Upper lobe of right lung (tissue), 1 donor: ENCODE measurements around the gene CALM1. TPM values are rescaled to one million over a fixed set of nuclear protein-coding genes. Genes with fewer than 3 reads are reported as not detected.

Source experiments
- ATAC-seq: fragments of 200-7000 bp; cut with Tn5 transposase; one replicate; pipeline ENCODE4 v1.9.1; 2020; ENCODE audit warnings: mild to moderate bottlenecking, moderate library complexity
- DNase-seq: peaks from one replicate; pipeline ENCODE4 v3.0.0-alpha.2; 2020
- H3K27ac ChIP-seq: fragments of 200-600 bp; one replicate; pipeline ENCODE4 v1.8.0; 2022
- H3K27me3 ChIP-seq: fragments of 200-600 bp; one replicate; pipeline ENCODE4 v1.8.0; 2022; ENCODE audit warnings: mild to moderate bottlenecking
- H3K36me3 ChIP-seq: fragments of 200-600 bp; one replicate; pipeline ENCODE4 v1.8.0; 2022
- H3K4me1 ChIP-seq: fragments of 200-600 bp; one replicate; pipeline ENCODE4 v1.8.0; 2022
- H3K4me3 ChIP-seq: fragments of 200-600 bp; one replicate; pipeline ENCODE4 v1.8.0; 2022; ENCODE audit warnings: mild to moderate bottlenecking
- H3K9me3 ChIP-seq: fragments of 200-600 bp; one replicate; pipeline ENCODE4 v1.8.0; 2022
- intact Hi-C: fragments of 100-400 bp; cut with DNase I; formaldehyde crosslinking; loops from one replicate; pipeline ENCODE4 v1.11.0; 2022
- total RNA-seq: library from RNA; stranded (reverse); fragmentation: NEBNext Ultra II Directional; extraction: Animal tissue kit (Norgen Biotek cat#: 25700); gene quantifications from one replicate; pipeline ENCODE4 v1.2.1, GENCODE V29; 2021
- TF ChIP-seq, protein P1 (sequence below): fragments of 200-600 bp; IDR thresholded peaks from one replicate; pipeline ENCODE4 v1.8.0; 2022; ENCODE audit warnings: antibody characterized with exemption
- donor health status: DM: no; HTN: yes; CAD: no; lungs with severe emphysema.

CALM1 gene
- total RNA-seq, 1 donor from 2014 or later: 477 TPM

DNA sequence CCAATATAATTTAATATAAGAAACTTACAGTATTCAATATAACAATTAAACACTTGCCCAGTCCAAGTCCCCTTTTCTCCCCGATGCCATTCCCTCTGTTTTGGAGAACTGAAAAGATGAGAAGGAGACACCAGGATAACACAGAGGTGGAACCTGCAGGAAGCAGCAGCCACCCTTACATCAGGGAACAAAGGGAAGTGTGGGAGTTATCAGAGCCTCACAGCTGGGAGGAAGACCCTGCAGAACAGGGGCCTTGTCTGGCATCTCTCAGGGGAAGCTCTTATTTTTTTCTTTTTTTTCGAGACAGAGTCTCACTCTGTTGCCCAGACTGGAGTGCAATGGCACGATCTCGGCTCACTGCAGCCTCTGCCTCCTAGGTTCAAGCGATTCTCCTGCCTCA is 52.6 kb downstream of the CALM1 start:
- H3K36me3 ChIP-seq: no peaks in the 10 kb centered on the region
- DNase-seq: no peak
- TF ChIP-seq, protein P1, sequence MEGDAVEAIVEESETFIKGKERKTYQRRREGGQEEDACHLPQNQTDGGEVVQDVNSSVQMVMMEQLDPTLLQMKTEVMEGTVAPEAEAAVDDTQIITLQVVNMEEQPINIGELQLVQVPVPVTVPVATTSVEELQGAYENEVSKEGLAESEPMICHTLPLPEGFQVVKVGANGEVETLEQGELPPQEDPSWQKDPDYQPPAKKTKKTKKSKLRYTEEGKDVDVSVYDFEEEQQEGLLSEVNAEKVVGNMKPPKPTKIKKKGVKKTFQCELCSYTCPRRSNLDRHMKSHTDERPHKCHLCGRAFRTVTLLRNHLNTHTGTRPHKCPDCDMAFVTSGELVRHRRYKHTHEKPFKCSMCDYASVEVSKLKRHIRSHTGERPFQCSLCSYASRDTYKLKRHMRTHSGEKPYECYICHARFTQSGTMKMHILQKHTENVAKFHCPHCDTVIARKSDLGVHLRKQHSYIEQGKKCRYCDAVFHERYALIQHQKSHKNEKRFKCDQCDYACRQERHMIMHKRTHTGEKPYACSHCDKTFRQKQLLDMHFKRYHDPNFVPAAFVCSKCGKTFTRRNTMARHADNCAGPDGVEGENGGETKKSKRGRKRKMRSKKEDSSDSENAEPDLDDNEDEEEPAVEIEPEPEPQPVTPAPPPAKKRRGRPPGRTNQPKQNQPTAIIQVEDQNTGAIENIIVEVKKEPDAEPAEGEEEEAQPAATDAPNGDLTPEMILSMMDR: no peak
- H3K4me1 ChIP-seq: peaks cover 9% of the 10 kb centered on the region
- intact Hi-C loops: no loop called here
- no peak overlapping the region for H3K4me3 ChIP-seq
- no peak overlapping the region for H3K27ac ChIP-seq
- no peak for ATAC-seq
- no peaks in the 10 kb centered on the region for H3K9me3 ChIP-seq
- no peaks in the 10 kb centered on the region for H3K27me3 ChIP-seq

DNA sequence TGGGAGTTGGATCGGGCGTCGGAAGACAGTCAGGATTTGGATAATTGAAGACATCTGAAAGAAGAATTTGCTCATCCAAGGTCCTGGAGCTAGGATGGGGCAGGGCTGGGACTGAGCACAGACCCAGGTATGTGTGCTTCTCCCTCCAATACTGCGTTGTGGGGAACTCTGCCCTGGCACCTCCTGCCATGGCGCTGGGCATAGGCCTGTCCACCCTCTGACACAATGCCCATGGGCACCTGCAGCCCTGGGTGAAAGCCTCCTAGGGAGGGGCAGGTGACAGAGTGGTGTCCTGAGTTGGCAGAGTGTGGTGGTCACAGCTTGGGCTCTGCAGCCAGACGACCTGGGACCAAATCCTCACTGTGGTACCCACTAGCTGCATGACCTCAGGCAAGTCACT is 53.3 kb downstream of the CALM1 start:
- Histone ChIP-seq H3K27me3 (no peaks in the 10 kb centered on the region), H3K4me1 (peaks cover 9% of the 10 kb centered on the region), H3K36me3 (no peaks in the 10 kb centered on the region), H3K4me3 (no peak overlapping the region), H3K9me3 (no peaks in the 10 kb centered on the region), H3K27ac (no peak overlapping the region)
- intact Hi-C loops: no loop called here
- DNase-seq (peak; percentile 44), ATAC-seq (no peak)
- TF ChIP-seq, protein P1: no peak

DNA sequence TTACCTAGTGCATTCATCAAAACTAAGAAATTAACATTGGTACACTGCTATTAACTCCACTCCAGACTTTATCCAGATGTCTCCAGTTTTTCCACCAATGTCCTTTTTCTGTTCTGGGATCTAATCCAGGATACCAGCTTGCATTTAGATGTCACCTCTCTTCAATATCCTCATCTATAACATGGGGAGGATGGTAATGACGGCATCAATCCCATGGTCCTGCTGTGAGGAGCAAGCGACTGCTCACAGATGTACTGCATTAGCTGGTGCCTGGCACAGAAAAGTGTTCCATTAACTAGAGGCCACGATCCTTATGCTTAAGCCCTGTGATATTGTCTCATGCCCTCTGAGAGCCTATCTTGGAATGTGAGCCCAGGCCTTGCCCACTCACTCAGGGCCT is 53.8 kb downstream of the CALM1 start:
- DNase-seq: no peak
- Histone ChIP-seq H3K36me3 (no peaks in the 10 kb centered on the region), H3K27me3 (no peaks in the 10 kb centered on the region), H3K9me3 (no peaks in the 10 kb centered on the region), H3K4me1 (peaks cover 9% of the 10 kb centered on the region), H3K4me3 (no peak overlapping the region), H3K27ac (no peak overlapping the region)
- ATAC-seq: no peak
- TF ChIP-seq, protein P1: no peak
- intact Hi-C loops: no loop called here

DNA sequence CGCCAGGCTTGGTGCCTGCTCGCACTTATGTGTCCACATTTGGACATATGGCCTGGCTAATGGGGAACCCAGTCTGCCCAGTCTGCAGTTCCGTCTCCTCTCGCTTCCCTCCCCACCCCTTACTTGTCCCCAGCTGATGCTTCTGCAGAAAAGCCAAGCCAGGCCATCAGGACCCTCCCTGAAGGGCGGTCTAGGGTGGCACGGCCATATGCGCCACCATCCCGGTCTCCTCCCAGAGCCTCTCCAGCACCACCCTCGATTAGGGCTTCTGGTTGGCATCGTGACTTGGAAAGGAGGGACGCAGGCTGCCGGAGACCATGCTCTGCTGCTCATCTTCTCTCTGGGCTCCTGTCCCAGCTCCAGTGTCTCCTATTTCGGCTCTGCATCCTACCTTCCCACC is 54.6 kb downstream of the CALM1 start:
- intact Hi-C loops: no loop called here
- Histone ChIP-seq H3K27ac (no peak overlapping the region), H3K27me3 (no peaks in the 10 kb centered on the region), H3K4me1 (peaks cover 9% of the 10 kb centered on the region), H3K4me3 (no peak overlapping the region), H3K36me3 (no peaks in the 10 kb centered on the region), H3K9me3 (no peaks in the 10 kb centered on the region)
- DNase-seq (peak; percentile 38), ATAC-seq (no peak)
- TF ChIP-seq, protein P1: no peak

DNA sequence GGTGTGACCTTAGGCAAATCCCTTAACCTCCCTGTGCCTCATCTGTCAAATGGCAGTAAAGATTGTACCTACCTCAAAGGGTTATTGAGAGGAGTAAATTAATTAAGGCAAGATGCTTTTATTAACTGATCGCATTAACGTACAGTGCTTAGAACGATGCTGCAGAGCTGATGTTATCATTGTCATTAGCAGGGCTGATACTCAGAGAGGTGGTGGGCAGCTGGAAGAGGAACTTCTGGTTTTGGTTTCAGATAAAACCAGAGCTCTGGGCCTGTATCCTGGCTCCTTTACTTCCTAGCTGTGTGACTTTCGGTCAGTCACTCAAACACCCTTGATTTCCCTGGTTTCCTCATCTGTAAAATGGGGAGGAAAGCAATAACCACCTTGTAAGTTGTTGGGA is 55.1 kb downstream of the CALM1 start:
- Histone ChIP-seq H3K27ac (no peak overlapping the region), H3K36me3 (no peaks in the 10 kb centered on the region), H3K27me3 (no peaks in the 10 kb centered on the region), H3K9me3 (no peaks in the 10 kb centered on the region), H3K4me3 (no peak overlapping the region), H3K4me1 (peaks cover 9% of the 10 kb centered on the region)
- TF ChIP-seq, protein P1: no peak
- ATAC-seq (no peak), DNase-seq (no peak)
- intact Hi-C loops: no loop called here

DNA sequence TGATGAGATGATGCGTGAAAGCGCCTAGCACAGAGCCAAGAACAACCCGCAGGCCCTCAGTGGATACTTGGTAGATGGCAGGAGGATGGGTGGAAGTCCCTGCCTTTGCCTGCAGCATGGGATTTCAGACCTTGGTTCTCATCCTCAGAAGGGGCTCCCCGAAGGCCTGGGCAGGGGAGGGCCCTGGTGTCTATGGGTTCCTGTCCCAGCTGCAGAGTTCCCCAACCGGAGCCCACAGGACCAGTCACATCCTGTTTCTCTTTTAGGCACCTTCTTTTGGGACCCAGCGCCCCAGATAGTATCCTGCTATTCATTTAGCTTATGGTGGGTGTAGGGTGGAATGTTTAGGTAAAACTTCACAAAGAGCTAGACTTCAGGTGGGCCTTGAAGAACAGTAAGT is 55.5 kb downstream of the CALM1 start:
- intact Hi-C loops: no loop called here
- ATAC-seq (no peak), DNase-seq (no peak)
- TF ChIP-seq, protein P1: no peak
- Histone ChIP-seq H3K4me1 (peaks cover 9% of the 10 kb centered on the region), H3K27ac (no peak overlapping the region), H3K27me3 (no peaks in the 10 kb centered on the region), H3K36me3 (no peaks in the 10 kb centered on the region), H3K9me3 (no peaks in the 10 kb centered on the region), H3K4me3 (no peak overlapping the region)
